ENCODE results near the gene SLC6A7.

Gene SLC6A7

GRCh38 chr5:150184990-150185912, 4.6 kb upstream of the SLC6A7 start:
- no peak for TF ChIP-seq CTCF (conservative IDR thresholded peaks at IDR 0.05; ENCODE audit: low read length)
- DNase-seq (ENCODE audit: low read depth): no peak
- no peak overlapping the region for H3K4me3 ChIP-seq (ENCODE audit: low read length)

GRCh38 chr5:150186137-150186536, 3.7 kb upstream of the SLC6A7 start:
- DNase-seq (ENCODE audit: low read depth): no peak
- no peak overlapping the region for H3K4me3 ChIP-seq (ENCODE audit: low read length)
- TF ChIP-seq CTCF (conservative IDR thresholded peaks at IDR 0.05; ENCODE audit: low read length): no peak

- DNase-seq (ENCODE audit: low read depth): no peak
- no peak for TF ChIP-seq CTCF (conservative IDR thresholded peaks at IDR 0.05; ENCODE audit: low read length)
- H3K4me3 ChIP-seq (ENCODE audit: low read length): no peak overlapping the region
Observed at GRCh38 chr5:150186897-150187296, 3.0 kb upstream of the SLC6A7 start.

GRCh38 chr5:150188146-150188842, 1.6 kb upstream of the SLC6A7 start:
- no peak overlapping the region for H3K4me3 ChIP-seq (ENCODE audit: low read length)
- no peak for TF ChIP-seq CTCF (conservative IDR thresholded peaks at IDR 0.05; ENCODE audit: low read length)
- DNase-seq (ENCODE audit: low read depth): no peak

GRCh38 chr5:150189326-150189725, 536 bp upstream of the SLC6A7 start:
- no peak for TF ChIP-seq CTCF (conservative IDR thresholded peaks at IDR 0.05; ENCODE audit: low read length)
- H3K4me3 ChIP-seq (ENCODE audit: low read length): no peak overlapping the region
- no peak for DNase-seq (ENCODE audit: low read depth)

GRCh38 chr5:150190503-150190979, 679 bp downstream of the SLC6A7 start:
- H3K4me3 ChIP-seq (ENCODE audit: low read length): no peak overlapping the region
- DNase-seq (ENCODE audit: low read depth): no peak
- TF ChIP-seq CTCF (conservative IDR thresholded peaks at IDR 0.05; ENCODE audit: low read length): no peak
